Vagina (tissue), 2 donors: ENCODE results near the gene ADGRD2.

Experiments
- CTCF ChIP-seq, 3 experiments: fragments of 450-650 bp in 2 of 3; fragments of 200-600 bp in 1 of 3; sonication (generic) in 1 of 3; IDR thresholded peaks; one replicate each; pipeline ENCODE4 v1.5.1; 2017 to 2019; ENCODE audit warnings: antibody characterized with exemption in 3 of 3, mild to moderate bottlenecking in 2 of 3, moderate library complexity in 2 of 3
- POLR2A ChIP-seq, 2 donors: fragments of 450-650 bp; IDR thresholded peaks; one replicate each; pipeline ENCODE4 v1.6.1; 2017; ENCODE audit warnings: antibody characterized with exemption in 2 of 2, mild to moderate bottlenecking in 2 of 2, moderate library complexity in 2 of 2
- POLR2AphosphoS5 ChIP-seq, 2 donors: sonication (generic); formaldehyde crosslinking; IDR thresholded peaks; one replicate each; pipeline ENCODE4 v1.9.0; 2017; ENCODE audit warnings: antibody characterized with exemption in 2 of 2, mild to moderate bottlenecking in 2 of 2, low read depth in 1 of 2; ENCODE audit not compliant: insufficient read depth in 1 of 2

- TF ChIP-seq POLR2A (IDR thresholded peaks at IDR 0.05) (no peak), CTCF (IDR thresholded peaks at IDR 0.05) (no peak), POLR2AphosphoS5 (IDR thresholded peaks at IDR 0.05; ENCODE audit: insufficient read depth in 1 of 2, low read depth in 1 of 2) (no peak)
Observed at GRCh38 chr9:124506931-124507879, 57.0 kb downstream of the ADGRD2 start, which contains the start of gene NR5A1.
